DOHH2 (cell line): ENCODE results near the gene RAD51B.

Experiments used
- CTCF ChIP-seq: fragments of 200-600 bp; sonication (generic); IDR thresholded peaks from one replicate; pipeline ENCODE4 v1.5.1; 2014; ENCODE audit warnings: antibody characterized with exemption, mild to moderate bottlenecking, low read depth, low read length; ENCODE audit not compliant: poor library complexity, severe bottlenecking
- EZH2phosphoT487 ChIP-seq: fragments of 200-600 bp; sonication (generic); IDR thresholded peaks from 2 replicates; pipeline ENCODE4 v1.6.1; 2017; ENCODE audit warnings: borderline replicate concordance, mild to moderate bottlenecking, antibody characterized with exemption, low read length, moderate library complexity, mixed read lengths

- no peak for TF ChIP-seq CTCF
- no peak for TF ChIP-seq EZH2phosphoT487
Observed at GRCh38 chr14:68704736-68705720, 885.4 kb downstream of the RAD51B start.
